Measurements from ENCODE around the gene NMT1. TPM values are rescaled to one million over a fixed set of nuclear protein-coding genes. Genes with fewer than 3 reads are reported as not detected.
A peak's percentile ranks its signal among the peaks of the same experiment; 100 is the strongest.

The NMT1 gene
- total and polyA plus RNA-seq, 2 experiments from 2014 or later, result 95.6 to 298 TPM

GRCh38 chr17:45135978-45136791 lies 75.1 kb downstream of the NMT1 start:
- H3K9me2 ChIP-seq (ENCODE audit: insufficient read depth), result no peaks in the 10 kb centered on the region
- peak overlapping the region; percentile 73 for H3K4me3 Mint-ChIP-seq
- peaks cover 5% of the 10 kb centered on the region; the same call in 1 of the 3 replicates for H3K36me3 Mint-ChIP-seq (ENCODE audit: low read depth)
- no peaks in the 10 kb centered on the region; the same call in 1 of the 2 replicates for H4K20me1 ChIP-seq (replicated peaks; ENCODE audit: insufficient read depth)
- peaks cover 3% of the 10 kb centered on the region; the same call in 1 of the 2 replicates for H3K4me1 ChIP-seq (ENCODE audit: insufficient read depth)
- H3K4me2 ChIP-seq, result peak overlapping the region; percentile 67
- peaks cover 6% of the 10 kb centered on the region; the same call in 2 of the 3 replicates for H3K4me1 Mint-ChIP-seq
- TF ChIP-seq ETS1 (IDR thresholded peaks at IDR 0.05), result no peak
- TF ChIP-seq, protein P1, sequence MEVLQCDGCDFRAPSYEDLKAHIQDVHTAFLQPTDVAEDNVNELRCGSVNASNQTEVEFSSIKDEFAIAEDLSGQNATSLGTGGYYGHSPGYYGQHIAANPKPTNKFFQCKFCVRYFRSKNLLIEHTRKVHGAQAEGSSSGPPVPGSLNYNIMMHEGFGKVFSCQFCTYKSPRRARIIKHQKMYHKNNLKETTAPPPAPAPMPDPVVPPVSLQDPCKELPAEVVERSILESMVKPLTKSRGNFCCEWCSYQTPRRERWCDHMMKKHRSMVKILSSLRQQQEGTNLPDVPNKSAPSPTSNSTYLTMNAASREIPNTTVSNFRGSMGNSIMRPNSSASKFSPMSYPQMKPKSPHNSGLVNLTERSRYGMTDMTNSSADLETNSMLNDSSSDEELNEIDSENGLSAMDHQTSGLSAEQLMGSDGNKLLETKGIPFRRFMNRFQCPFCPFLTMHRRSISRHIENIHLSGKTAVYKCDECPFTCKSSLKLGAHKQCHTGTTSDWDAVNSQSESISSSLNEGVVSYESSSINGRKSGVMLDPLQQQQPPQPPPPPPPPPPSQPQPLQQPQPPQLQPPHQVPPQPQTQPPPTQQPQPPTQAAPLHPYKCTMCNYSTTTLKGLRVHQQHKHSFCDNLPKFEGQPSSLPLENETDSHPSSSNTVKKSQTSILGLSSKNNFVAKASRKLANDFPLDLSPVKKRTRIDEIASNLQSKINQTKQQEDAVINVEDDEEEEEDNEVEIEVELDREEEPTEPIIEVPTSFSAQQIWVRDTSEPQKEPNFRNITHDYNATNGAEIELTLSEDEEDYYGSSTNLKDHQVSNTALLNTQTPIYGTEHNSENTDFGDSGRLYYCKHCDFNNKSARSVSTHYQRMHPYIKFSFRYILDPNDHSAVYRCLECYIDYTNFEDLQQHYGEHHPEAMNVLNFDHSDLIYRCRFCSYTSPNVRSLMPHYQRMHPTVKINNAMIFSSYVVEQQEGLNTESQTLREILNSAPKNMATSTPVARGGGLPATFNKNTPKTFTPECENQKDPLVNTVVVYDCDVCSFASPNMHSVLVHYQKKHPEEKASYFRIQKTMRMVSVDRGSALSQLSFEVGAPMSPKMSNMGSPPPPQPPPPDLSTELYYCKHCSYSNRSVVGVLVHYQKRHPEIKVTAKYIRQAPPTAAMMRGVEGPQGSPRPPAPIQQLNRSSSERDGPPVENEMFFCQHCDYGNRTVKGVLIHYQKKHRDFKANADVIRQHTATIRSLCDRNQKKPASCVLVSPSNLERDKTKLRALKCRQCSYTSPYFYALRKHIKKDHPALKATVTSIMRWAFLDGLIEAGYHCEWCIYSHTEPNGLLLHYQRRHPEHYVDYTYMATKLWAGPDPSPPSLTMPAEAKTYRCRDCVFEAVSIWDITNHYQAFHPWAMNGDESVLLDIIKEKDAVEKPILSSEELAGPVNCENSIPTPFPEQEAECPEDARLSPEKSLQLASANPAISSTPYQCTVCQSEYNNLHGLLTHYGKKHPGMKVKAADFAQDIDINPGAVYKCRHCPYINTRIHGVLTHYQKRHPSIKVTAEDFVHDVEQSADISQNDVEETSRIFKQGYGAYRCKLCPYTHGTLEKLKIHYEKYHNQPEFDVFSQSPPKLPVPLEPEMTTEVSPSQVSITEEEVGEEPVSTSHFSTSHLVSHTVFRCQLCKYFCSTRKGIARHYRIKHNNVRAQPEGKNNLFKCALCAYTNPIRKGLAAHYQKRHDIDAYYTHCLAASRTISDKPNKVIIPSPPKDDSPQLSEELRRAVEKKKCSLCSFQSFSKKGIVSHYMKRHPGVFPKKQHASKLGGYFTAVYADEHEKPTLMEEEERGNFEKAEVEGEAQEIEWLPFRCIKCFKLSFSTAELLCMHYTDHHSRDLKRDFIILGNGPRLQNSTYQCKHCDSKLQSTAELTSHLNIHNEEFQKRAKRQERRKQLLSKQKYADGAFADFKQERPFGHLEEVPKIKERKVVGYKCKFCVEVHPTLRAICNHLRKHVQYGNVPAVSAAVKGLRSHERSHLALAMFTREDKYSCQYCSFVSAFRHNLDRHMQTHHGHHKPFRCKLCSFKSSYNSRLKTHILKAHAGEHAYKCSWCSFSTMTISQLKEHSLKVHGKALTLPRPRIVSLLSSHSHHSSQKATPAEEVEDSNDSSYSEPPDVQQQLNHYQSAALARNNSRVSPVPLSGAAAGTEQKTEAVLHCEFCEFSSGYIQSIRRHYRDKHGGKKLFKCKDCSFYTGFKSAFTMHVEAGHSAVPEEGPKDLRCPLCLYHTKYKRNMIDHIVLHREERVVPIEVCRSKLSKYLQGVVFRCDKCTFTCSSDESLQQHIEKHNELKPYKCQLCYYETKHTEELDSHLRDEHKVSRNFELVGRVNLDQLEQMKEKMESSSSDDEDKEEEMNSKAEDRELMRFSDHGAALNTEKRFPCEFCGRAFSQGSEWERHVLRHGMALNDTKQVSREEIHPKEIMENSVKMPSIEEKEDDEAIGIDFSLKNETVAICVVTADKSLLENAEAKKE (CRISPR knock-in tag; IDR thresholded peaks at IDR 0.05), result no peak
- TF ChIP-seq STAT1 (IDR thresholded peaks at IDR 0.05; ENCODE audit: unreplicated experiment), result no peak
- TF ChIP-seq ZNF331 (CRISPR knock-in tag; IDR thresholded peaks at IDR 0.05; ENCODE audit: low read depth), result no peak
- no peak for TF ChIP-seq NANOG (IDR thresholded peaks at IDR 0.05; ENCODE audit: borderline replicate concordance)
- H3K27ac Mint-ChIP-seq, result 0 out of 2 replicates have a peak overlapping the region, but pooled peaks have one; percentile 27
- peaks cover 16% of the 10 kb centered on the region for H3K27me3 Mint-ChIP-seq (ENCODE audit: insufficient read depth, low read depth, poor library complexity)
- no peaks in the 10 kb centered on the region for H3K36me3 ChIP-seq (ENCODE audit: insufficient read depth)
- peak overlapping the region; percentile 50 for H3K4me3 ChIP-seq
- H3K27ac ChIP-seq (ENCODE audit: low read depth), result no peak overlapping the region
- peaks cover 8% of the 10 kb centered on the region; the same call in 1 of the 2 replicates for H3F3A ChIP-seq (replicated peaks; ENCODE audit: low read depth)
- no peaks in the 10 kb centered on the region for H3K9me3 Mint-ChIP-seq
- H3K79me2 ChIP-seq (replicated peaks; ENCODE audit: insufficient read depth), result no peaks in the 10 kb centered on the region
- no peaks in the 10 kb centered on the region for H3K27me3 ChIP-seq (ENCODE audit: insufficient read depth)
- H2AFZ ChIP-seq, result peak overlapping the region; percentile 4; the same call in 1 of the 2 replicates
- ATAC-seq (no peak), DNase-seq (ENCODE audit: low spot score) (no peak)
